Left cardiac atrium (tissue), 4 donors: ENCODE data around the gene SPATA16. TPM values are rescaled to one million over a fixed set of nuclear protein-coding genes. Genes with fewer than 3 reads are reported as not detected.
A peak's percentile ranks its signal among the peaks of the same experiment; 100 is the strongest.
"Not testable (repeated sequence)": the region's sequence is repeated elsewhere in the genome, so short reads cannot be mapped to it uniquely, and the experiment has no call there.

Experiments
- ATAC-seq, 2 donors: fragments of 200-7000 bp; cut with Tn5 transposase; one replicate each; pipeline ENCODE4 v1.9.1; 2020; ENCODE audit warnings: mild to moderate bottlenecking in 2 of 2, moderate library complexity in 2 of 2
- DNase-seq: peaks from one replicate; pipeline ENCODE4 v3.0.0-alpha.2; 2020
- intact Hi-C, 2 donors: fragments of 100-400 bp; cut with DNase I; formaldehyde crosslinking; loops; one replicate each; pipeline versions ENCODE4 v1.14.1 to v1.15.1; 2022 to 2023
- total RNA-seq, 2 donors: library from RNA; stranded (reverse); fragmentation: NEBNext Ultra II Directional; extraction: Animal tissue kit (Norgen Biotek cat#: 25700); gene quantifications; one replicate each; pipeline ENCODE4 v1.2.1, GENCODE V29; 2021
- donor health status: DM: no; HTN: yes; CAD: no.
- donor health status: DM: no; HTN: yes; CAD: no; lungs with severe emphysema.
- donor health status: DM: yes; HTN: yes; CAD: no.
- donor health status: Dilated cardiomyopathy.

Gene SPATA16
- total RNA-seq, 2 donors from 2014 or later: not detected

DNA sequence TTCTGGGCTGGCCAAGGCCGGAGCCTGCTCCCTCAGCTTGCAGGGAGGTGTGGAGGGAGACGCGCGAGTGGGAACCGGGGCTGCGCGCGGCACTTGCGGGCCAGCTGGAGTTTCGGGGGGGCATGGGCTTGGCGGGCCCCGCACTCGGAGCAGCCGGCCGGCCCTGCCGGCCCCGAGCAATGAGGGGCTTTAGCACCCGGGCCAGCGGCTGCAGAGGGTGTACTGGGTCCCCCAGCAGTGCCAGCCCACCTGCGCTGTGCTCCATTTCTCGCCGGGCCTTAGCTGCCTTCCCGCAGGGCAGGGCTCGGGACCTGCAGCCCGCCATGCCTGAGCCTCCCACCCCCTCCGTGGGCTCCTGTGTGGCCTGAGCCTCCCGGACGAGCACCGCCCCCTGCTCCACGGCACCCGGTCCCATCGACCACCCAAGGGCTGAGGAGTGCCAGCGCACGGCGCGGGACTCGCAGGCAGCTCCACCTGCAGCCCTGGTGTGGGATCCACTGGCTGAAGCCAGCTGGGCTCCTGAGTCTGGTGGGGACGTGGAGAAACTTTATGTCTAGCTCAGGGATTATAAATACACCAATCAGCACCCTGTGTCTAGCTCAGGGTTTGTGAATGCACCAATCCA, 274.2 kb downstream of the SPATA16 start:
- intact Hi-C loops, DNase-seq, ATAC-seq: not testable (repeated sequence)

DNA sequence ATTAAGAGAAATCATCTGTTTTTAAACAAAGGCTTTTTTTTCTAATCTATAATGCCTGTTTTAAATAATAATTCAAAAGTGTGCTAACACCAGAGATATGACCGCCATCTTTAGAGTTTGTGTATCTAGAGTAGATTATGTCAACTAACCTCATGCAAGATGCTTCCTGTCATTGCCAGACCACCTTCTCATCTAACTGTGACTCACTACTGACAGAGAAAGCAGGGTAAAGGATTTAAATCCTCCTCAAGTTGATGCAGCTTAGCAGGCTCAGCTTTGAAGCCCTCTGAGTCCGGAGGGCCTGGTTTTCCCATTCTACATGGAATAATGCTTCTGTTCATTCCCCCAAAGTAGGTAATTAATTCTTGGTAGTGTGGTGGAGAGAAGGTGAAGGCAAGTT, 282.0 kb downstream of the SPATA16 start:
- ATAC-seq: no peak
- intact Hi-C loops: no loop called here

GRCh38 chr3:172856795-172857742, 284.0 kb downstream of the SPATA16 start:
- intact Hi-C loops: no loop called here
- DNase-seq (peak; percentile 62), ATAC-seq (peak; percentile 93 to 96)

More for the DNA sequence above, 282.0 kb downstream of the SPATA16 start:
- no peak for DNase-seq

GRCh38 chr3:172855037-172855436, 286.0 kb downstream of the SPATA16 start:
- DNase-seq: no peak
- intact Hi-C loops: no loop called here
- no peak for ATAC-seq

- ATAC-seq (no peak), DNase-seq (no peak)
- intact Hi-C loops: no loop called here
Measured at GRCh38 chr3:172853921-172854666, 286.9 kb downstream of the SPATA16 start.

- ATAC-seq: no peak
- DNase-seq: no peak
- intact Hi-C loops: no loop called here
Measured at GRCh38 chr3:172853005-172853404, 288.0 kb downstream of the SPATA16 start.

DNA sequence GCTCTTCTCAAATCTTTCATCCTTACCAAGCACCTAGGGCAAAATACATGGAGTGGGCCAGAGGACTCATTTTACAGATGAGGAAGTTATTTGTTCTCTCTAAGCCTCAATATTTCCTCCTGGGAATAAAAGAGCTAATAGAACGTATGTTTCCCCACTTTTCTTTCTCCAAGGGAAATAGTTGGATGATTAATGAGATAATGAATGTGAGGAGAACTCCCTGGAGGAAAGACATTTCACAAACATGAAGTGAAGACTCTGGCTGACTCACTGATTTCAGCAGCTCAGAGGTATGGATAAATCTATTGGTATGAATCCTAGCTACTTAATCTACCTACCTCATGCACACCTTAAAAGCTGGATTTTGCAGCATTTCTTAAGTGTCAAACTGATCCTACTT, 292.1 kb downstream of the SPATA16 start:
- ATAC-seq (no peak), DNase-seq (no peak)
- intact Hi-C loops: no loop called here

DNA sequence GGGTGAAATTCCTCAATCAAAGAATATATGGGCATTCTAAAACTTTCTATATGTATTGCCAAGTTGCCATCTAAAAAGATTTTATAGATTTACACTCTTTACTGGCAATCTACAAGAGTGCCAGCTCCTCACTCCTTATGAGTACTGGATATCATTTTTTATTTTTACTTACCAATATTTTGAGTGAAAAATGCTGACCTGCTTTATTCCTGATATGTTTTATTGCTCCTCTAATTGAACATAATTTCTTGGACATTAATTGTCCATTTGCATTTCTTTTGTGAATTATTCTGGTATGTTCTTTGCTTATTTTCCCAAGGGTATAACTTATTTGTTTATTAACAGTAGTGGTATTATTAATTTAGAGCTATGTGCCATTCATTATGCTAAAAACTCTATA, 293.7 kb downstream of the SPATA16 start:
- ATAC-seq: no peak
- DNase-seq: no peak
- intact Hi-C loops: no loop called here

DNA sequence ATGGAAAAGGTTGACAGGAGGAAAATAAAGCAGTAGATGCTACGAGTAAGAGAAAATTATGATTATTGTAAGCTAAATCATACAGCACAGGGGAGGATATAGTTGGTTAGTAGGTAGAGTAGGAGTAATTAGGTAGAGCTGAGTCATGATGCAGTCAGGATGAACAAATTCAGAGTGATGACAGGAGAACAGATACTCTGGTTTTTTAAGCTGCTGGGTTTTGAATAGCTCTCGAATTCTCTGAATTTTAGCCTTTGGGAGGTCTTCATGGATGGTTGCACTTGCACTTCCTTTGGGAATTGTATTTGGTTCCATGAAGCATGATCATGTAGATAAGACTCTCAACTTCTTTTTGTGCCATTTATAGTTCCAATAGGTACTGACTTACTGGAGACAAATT, 294.3 kb downstream of the SPATA16 start:
- ATAC-seq (peak in 1 of 2 donors; percentile 82), DNase-seq (no peak)

DNA sequence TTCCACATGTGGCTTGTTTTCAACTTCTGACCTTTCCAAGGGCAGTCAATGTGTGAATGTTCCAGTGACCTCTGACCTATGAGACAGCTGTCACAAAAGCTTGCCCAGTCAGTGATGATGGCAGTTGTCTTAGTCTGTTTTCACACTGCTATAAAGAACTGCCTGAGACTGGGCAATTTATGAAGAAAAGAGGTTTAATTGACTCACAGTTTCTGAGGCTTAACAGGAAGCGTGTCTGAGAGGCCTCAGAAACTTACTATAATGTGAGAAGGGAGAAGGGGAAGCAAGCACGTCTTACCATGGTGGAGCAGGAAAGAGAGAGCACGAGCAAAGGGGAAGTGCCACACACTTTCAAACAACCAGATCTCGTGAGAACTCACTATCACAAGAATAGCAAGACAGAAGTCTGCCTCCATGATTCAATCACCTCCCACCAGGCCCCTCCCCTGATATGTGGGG, 294.9 kb downstream of the SPATA16 start:
- no peak for ATAC-seq
- DNase-seq: no peak
- intact Hi-C loops: no loop called here

More for the DNA sequence above, 294.3 kb downstream of the SPATA16 start:
- intact Hi-C loops: no loop called here

- intact Hi-C loops: no loop called here
- ATAC-seq (no peak), DNase-seq (no peak)
Measured at GRCh38 chr3:172844428-172844827, 296.6 kb downstream of the SPATA16 start.

DNA sequence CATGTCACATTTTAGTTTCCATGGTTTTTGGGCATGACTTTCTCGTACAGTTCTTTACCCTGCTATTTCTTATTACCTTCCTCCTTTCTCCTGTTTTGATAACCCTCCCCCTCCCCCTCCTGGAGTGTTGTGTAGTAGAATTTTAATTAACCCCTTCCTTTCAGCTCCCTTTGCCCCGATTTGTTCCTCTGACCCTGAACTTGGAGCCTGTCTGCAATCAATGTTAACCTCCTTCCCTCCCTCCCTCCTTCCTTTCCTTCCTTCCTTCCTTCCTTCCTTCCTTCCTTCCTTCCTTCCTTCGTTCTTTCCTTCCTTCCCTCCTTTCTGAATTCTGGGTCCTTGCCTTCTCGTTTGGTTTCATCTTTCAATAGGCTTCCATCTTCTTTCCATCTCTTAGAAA, 300.1 kb downstream of the SPATA16 start:
- intact Hi-C loops: loop anchor here in 1 of 2 donors (2.0 kb wide), 1 partner anchor 28 kb away; no protein-coding TSS in a partner anchor
- ATAC-seq (no peak), DNase-seq (no peak)

DNA sequence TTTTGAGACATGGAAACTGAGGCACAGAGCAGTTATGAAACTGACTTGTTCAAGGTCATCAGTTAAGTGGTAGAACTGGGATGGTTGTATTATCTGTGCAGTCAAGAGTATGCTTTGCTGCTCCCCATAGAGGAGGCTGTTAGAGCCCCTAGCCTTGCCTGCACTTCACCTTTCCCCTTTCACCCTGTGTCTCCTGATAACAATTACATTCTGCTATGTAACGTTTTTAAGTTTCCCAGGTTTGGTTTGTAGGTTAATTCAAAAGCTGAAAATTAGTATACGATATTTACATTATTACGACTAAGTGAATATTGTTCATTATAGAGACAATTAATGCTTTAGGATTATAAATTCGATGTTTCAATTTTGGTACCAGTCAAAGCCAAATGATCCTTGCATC, 300.6 kb downstream of the SPATA16 start:
- ATAC-seq (no peak), DNase-seq (no peak)
- intact Hi-C loops: loop anchor here in 1 of 2 donors (2.0 kb wide), 1 partner anchor 28 kb away; no protein-coding TSS in a partner anchor

DNA sequence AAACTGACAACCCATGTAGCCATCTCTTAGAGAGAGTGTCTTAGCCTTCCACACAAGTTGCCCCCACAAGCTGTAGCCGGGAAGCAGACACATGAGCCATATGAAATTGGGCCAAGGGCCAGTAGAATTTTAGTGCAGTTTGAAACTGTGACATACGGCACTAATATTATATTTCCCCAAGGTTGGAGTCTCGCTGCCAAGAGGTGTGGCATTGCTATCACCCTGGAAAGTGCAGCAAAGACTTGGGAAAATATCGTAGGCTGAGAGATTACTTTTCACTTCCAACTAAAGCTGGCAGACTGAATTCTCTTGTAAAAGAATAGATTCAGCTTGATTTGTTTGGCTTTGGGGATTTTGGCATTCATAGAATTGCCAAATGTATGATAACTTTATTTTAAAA, 301.4 kb downstream of the SPATA16 start:
- no peak for DNase-seq
- intact Hi-C loops: loop anchor here (2.0 to 10.0 kb wide), 3 partner anchors 29 to 208 kb away; no protein-coding TSS in a partner anchor
- no peak for ATAC-seq
